ENCODE measurements around the gene TIMM44.

The TIMM44 gene

GRCh38 chr19:7915250-7916102 lies 28.0 kb downstream of the TIMM44 start:
- DNase-seq (ENCODE audit: low read depth in 4 of 4, low spot score in 1 of 4): no peak

GRCh38 chr19:7914598-7915045 lies 28.8 kb downstream of the TIMM44 start, which contains the start of gene TGFBR3L:
TGFBR3L (plus strand) TSS chr19:7914830.
- DNase-seq (ENCODE audit: low read depth in 4 of 4, low spot score in 1 of 4): no peak

- DNase-seq (ENCODE audit: low read depth in 4 of 4, low spot score in 1 of 4): no peak
Observed at GRCh38 chr19:7914099-7914498, 29.4 kb downstream of the TIMM44 start.

- DNase-seq (ENCODE audit: low read depth in 4 of 4, low spot score in 1 of 4): no peak
Observed at GRCh38 chr19:7913652-7914051, 29.8 kb downstream of the TIMM44 start.

- no peak for DNase-seq (ENCODE audit: low read depth in 4 of 4, low spot score in 1 of 4)
Observed at GRCh38 chr19:7912697-7913564, 30.5 kb downstream of the TIMM44 start.

GRCh38 chr19:7912144-7912696 lies 31.2 kb downstream of the TIMM44 start:
- DNase-seq (ENCODE audit: low read depth in 4 of 4, low spot score in 1 of 4): no peak

- DNase-seq (ENCODE audit: low read depth in 4 of 4, low spot score in 1 of 4): no peak
Observed at GRCh38 chr19:7911508-7912143, 31.8 kb downstream of the TIMM44 start.

- DNase-seq (ENCODE audit: low read depth in 4 of 4, low spot score in 1 of 4): no peak
Observed at GRCh38 chr19:7910321-7911161, 32.9 kb downstream of the TIMM44 start.

- no peak for DNase-seq (ENCODE audit: low read depth in 4 of 4, low spot score in 1 of 4)
Observed at GRCh38 chr19:7909471-7910067, 33.9 kb downstream of the TIMM44 start.

- no peak for DNase-seq (ENCODE audit: low read depth in 4 of 4, low spot score in 1 of 4)
Observed at GRCh38 chr19:7908742-7909461, 34.6 kb downstream of the TIMM44 start.

- no peak for DNase-seq (ENCODE audit: low read depth in 4 of 4, low spot score in 1 of 4)
Observed at GRCh38 chr19:7908078-7908699, 35.3 kb downstream of the TIMM44 start.

- no peak for DNase-seq (ENCODE audit: low read depth in 4 of 4, low spot score in 1 of 4)
Observed at GRCh38 chr19:7907544-7907943, 35.9 kb downstream of the TIMM44 start.

GRCh38 chr19:7907122-7907521 lies 36.3 kb downstream of the TIMM44 start:
- no peak for DNase-seq (ENCODE audit: low read depth in 4 of 4, low spot score in 1 of 4)

- DNase-seq (ENCODE audit: low read depth in 4 of 4, low spot score in 1 of 4): no peak
Observed at GRCh38 chr19:7905859-7906258, 37.6 kb downstream of the TIMM44 start.

- DNase-seq (ENCODE audit: low read depth in 4 of 4, low spot score in 1 of 4): no peak
Observed at GRCh38 chr19:7905268-7905667, 38.2 kb downstream of the TIMM44 start.

- DNase-seq (ENCODE audit: low read depth in 4 of 4, low spot score in 1 of 4): peak in 1 of 4 experiments; percentile 38
Observed at GRCh38 chr19:7904074-7905020, 39.1 kb downstream of the TIMM44 start.

GRCh38 chr19:7903244-7904073 lies 40.0 kb downstream of the TIMM44 start, which contains the start of gene MAP2K7:
MAP2K7 (plus strand) TSS chr19:7903877; CDS start chr19:7903945, 68 bp downstream.
- DNase-seq (ENCODE audit: low read depth in 4 of 4, low spot score in 1 of 4): peak; percentile 100
